A673 (cell line): ENCODE measurements around the gene DLG2.

Source experiments
- EZH2 ChIP-seq: fragments of 200-600 bp; sonication (generic); IDR thresholded peaks from 2 replicates; pipeline ENCODE4 v1.6.1; 2017; ENCODE audit warnings: borderline replicate concordance, low read depth, mild to moderate bottlenecking, mixed read lengths, antibody characterized with exemption, low read length; ENCODE audit not compliant: poor library complexity, severe bottlenecking
- TF ChIP-seq, protein P1 (sequence below): fragments of 300-800, 200-600 bp; sonication (generic); conservative IDR thresholded peaks from 2 replicates; pipeline ENCODE4 v1.5.1; 2017; ENCODE audit warnings: low read depth, mild to moderate bottlenecking, antibody characterized with exemption, low read length, moderate library complexity, mixed read lengths

DNA sequence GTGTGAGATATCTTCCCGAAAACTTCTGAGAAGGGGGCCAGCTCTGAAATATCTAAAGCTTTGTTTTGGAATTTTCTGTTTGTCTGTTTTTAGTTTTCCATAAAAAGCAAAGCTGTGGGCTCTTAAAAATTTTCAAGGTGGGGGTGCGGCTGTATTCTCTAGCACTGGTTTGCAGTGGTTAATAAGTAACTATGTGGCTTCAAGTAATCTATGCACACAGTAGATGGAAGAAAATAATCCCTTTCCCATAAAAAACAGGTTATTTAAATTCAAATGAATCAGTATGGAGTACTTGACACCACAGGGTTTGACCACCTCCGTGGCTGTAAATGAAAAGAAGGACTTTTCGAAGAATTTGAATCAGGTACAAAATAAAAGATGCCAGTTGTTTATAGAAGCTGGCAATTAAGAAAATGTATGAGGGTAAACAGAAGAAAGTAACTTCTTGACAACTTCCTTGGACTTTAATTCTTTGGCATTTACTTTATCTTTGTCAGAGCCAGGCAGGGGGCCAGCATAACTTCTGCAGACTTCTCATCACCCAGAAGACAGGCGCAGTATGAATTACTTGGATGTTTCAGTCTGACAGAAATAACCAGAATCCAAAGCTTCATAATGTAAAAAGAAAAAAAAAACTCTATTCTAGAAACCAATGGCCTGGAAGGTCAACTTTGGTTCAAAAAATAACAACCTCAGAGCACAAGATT lies 981.0 kb downstream of the DLG2 start:
- TF ChIP-seq, protein P1, sequence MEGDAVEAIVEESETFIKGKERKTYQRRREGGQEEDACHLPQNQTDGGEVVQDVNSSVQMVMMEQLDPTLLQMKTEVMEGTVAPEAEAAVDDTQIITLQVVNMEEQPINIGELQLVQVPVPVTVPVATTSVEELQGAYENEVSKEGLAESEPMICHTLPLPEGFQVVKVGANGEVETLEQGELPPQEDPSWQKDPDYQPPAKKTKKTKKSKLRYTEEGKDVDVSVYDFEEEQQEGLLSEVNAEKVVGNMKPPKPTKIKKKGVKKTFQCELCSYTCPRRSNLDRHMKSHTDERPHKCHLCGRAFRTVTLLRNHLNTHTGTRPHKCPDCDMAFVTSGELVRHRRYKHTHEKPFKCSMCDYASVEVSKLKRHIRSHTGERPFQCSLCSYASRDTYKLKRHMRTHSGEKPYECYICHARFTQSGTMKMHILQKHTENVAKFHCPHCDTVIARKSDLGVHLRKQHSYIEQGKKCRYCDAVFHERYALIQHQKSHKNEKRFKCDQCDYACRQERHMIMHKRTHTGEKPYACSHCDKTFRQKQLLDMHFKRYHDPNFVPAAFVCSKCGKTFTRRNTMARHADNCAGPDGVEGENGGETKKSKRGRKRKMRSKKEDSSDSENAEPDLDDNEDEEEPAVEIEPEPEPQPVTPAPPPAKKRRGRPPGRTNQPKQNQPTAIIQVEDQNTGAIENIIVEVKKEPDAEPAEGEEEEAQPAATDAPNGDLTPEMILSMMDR = no peak
- no peak for TF ChIP-seq EZH2
